DOHH2 (cell line): ENCODE measurements around the gene TEF.

Source experiments
- EZH2phosphoT487 ChIP-seq: fragments of 200-600 bp; sonication (generic); IDR thresholded peaks from 2 replicates; pipeline ENCODE4 v1.6.1; 2017; ENCODE audit warnings: borderline replicate concordance, mild to moderate bottlenecking, antibody characterized with exemption, low read length, moderate library complexity, mixed read lengths
- TF ChIP-seq, protein P1 (sequence below): fragments of 200-600 bp; sonication (generic); IDR thresholded peaks from one replicate; pipeline ENCODE4 v1.5.1; 2014; ENCODE audit warnings: antibody characterized with exemption, mild to moderate bottlenecking, low read depth, low read length; ENCODE audit not compliant: poor library complexity, severe bottlenecking

DNA sequence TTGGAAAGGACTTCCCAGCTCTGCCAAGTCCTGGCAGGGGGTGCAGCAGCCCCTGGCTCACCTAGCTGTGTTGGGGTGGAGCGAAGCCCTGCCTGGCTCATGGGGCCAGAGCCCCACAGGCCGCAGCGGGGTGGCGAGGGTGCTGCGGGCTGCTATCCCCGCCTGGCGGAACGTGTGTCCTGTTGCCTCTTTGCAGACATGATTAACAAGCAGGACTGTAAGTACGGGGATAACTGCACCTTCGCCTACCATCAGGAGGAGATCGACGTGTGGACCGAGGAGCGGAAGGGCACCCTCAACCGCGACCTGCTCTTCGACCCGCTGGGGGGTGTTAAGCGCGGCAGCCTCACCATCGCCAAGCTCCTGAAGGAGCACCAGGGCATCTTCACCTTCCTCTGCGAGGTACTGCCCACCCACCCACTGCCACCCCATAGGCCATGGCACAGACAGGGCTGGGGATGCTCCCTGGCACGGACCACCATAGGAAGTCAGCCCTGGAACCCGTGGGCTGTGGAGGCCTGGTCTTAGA is 35.9 kb upstream of the TEF start:
- TF ChIP-seq, protein P1, sequence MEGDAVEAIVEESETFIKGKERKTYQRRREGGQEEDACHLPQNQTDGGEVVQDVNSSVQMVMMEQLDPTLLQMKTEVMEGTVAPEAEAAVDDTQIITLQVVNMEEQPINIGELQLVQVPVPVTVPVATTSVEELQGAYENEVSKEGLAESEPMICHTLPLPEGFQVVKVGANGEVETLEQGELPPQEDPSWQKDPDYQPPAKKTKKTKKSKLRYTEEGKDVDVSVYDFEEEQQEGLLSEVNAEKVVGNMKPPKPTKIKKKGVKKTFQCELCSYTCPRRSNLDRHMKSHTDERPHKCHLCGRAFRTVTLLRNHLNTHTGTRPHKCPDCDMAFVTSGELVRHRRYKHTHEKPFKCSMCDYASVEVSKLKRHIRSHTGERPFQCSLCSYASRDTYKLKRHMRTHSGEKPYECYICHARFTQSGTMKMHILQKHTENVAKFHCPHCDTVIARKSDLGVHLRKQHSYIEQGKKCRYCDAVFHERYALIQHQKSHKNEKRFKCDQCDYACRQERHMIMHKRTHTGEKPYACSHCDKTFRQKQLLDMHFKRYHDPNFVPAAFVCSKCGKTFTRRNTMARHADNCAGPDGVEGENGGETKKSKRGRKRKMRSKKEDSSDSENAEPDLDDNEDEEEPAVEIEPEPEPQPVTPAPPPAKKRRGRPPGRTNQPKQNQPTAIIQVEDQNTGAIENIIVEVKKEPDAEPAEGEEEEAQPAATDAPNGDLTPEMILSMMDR, result no peak
- TF ChIP-seq EZH2phosphoT487, result no peak
